NCI-H2171 treated with DMSO at 0.1 percent for 48 hours (cell line): ENCODE data around the gene LRCOL1.

Source experiments
- DNase-seq: peaks from one replicate; lab custom pipeline; 2025; lab: John Stamatoyannopoulos, UW

LRCOL1 gene

DNA sequence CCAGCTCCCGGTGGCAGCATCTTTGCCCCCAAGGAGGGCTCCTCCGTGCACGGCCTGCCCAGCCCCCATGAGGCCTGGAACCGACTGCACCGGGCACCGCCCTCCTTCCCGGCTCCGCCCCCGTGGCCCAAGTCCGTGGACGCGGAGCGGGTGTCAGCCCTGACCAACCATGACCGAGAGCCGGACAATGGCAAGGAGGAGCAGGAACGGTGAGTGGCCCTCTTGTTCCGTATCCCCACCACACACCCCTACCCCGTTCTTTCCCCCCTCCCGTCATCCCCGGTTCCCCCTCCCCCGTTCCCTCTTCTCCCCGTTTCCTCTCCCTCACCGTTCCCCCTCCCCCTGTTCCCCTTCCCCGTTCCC is 28.3 kb downstream of the LRCOL1 start:
- DNase-seq = no peak

DNA sequence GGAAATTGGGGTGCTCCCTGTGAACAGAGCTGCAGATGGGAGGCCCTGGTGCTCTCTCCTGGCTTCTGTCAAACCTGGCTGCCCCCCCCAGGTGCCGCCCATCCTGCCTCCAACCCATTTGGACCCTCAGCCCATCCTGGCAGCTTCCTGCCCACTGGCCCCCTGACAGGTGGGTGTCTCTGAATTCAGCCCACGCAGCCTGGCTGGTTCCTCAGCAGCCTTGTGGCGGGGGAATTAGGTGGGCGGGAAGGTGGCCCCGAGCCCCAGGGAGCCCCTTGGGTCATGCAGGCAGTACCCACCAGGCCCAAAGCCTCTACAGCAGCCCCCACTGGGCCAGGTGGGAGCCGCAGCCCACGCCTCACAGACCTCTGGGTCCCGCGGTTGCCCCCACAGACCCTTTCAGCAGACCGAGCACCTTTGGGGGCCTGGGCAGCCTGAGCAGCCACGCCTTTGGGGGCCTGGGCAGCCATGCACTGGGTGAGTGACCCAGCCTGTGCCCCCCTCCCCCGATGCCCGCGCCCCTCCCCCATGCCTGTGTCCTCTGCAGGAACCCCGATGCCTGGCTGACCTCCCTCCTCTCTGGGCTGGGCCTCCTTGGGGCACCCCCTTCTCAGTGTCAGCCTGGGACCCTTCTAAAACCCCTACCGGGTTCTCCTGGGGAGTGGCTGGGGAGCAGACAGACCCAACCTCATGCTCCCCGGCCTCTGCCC is 28.9 kb downstream of the LRCOL1 start:
- no peak for DNase-seq

DNA sequence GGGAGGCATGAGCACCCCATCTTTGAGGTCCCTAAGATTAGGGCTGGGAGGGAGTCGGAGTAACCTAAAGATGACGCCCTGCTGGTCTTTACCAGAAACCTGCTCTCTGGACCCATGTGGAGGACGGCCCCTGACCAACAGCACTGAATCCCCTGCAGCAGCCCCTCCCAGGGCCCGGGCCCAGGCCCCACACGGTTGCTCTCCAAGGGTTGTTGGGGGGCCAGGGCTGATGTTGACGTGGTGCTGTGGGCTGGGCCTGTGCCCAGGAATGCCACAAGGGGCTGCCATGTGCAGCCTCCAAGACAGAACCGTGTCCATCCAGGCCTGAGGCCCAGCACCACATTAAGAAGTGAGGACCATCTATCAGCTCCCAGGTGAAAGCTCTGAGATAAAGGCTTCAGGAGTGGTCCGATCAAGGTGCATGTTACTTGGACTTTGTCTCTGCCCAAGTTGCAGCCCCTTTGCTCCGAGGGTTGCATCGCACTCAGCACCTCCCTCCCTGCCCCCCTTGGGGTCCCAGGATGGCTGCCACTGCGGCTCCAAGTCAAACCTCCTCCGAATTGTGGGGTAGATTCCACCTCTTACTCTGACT is 29.6 kb downstream of the LRCOL1 start:
- no peak for DNase-seq

DNA sequence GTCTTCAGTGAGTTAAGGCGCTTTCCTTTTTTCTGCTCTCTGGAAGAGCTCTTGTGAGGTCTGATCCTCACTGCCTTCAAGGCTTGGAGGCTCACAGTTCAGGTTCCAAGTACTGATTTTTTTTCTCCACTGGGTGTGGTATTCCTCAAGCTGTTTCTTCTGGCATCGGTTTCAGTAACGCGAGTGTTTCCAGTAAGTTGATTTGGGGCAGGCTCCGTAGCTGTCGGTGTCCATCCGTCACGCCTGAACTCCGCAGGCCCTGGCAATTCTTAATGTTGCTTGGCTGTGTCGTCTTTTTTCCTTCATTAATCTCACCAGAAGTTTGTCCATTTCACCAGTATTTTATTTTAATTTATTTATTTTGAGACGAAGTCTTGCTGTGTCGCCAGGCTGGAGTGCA is 30.6 kb downstream of the LRCOL1 start:
- no peak for DNase-seq

DNA sequence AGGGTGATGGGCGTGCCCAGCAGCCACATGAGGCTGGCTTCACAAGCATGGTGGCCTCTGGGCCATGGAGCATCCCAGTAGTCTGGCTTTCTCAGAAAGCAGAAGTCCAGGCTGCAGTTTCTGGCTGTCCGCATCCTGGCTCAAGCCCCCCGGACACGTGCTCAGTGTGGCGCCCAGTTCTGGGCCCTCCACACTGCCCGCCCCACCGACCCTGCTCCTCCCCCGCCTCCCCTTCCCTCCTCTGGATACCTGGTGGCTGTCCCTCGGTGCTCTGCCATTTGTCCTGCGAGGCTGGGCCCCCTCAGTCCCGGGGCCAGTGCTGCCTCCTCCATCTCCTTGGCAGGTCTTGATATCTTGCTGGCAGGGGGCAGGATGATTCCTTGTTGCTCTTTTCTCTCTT is 31.6 kb downstream of the LRCOL1 start:
- DNase-seq = no peak

DNA sequence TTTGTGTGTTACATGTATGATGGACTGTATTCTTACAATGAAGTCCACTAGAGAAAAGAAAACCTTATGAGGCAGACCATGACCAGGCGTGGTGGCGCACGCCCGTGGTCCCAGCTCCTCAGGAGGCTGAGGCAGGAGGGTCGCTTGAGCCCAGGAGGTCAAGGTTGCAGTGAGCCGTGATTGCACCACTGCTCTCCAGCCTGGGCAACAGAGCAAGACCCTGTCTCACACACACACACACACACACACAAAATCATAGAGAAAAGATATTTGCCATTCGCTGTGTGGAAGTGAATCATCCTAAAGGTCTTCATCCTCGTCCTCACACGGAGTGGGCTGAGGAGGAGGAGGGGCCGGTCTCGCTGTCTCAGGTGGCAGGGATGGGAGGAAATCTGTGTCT is 32.3 kb downstream of the LRCOL1 start:
- no peak for DNase-seq

DNA sequence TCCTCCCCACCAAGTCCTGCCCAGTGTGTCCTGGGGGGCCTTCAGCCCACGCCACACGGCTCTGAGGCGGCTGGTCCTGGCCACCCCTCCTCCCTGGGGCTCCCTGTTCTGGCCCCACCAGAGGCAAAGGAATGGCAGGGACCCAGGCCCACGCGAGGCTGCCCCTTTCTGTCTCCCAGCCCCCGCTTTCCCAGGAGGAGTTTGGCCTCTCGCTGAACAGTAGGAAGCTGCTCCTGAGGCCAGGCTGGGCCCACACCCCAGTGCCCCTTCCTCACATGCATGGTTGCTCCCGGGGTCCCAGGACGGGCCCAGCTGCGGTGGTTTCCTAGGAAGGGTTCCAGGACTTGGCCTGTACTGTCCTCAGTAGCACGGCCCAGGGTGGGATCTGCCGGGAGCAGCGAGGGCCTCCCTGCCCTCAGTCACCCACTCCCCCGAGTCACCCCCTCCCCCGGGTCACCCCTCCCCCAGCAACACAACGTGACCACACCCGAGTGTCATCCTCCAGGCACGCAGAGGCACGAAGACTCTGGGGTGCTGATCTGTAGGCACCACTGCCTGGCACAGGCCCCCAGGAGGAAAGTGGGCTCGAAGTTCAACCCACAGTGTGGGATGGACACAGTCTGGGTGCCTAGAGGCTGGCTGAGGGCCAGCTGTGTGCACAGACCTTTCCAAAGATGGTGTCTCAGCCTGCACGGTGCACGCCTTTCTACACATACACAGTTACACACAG is 33.0 kb downstream of the LRCOL1 start:
- no peak for DNase-seq

DNA sequence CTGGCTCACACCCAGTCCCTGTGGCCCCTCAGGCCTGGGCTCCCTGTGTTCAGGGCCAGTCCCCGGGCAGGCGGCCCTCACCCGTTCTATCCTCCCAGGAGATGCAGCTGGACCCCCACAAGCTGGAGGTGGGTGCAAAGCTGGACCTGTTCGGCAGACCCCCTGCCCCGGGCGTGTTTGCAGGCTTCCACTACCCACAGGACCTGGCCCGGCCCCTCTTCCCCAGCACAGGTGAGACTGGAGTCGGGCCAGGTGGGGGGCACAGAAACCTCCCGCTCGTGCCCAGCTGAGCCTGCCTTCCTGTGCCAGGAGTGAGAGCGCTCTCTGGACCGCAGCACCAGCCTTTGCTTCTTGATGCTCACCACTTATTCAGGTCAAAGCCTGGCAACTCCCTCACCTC is 33.7 kb downstream of the LRCOL1 start:
- DNase-seq = no peak

DNA sequence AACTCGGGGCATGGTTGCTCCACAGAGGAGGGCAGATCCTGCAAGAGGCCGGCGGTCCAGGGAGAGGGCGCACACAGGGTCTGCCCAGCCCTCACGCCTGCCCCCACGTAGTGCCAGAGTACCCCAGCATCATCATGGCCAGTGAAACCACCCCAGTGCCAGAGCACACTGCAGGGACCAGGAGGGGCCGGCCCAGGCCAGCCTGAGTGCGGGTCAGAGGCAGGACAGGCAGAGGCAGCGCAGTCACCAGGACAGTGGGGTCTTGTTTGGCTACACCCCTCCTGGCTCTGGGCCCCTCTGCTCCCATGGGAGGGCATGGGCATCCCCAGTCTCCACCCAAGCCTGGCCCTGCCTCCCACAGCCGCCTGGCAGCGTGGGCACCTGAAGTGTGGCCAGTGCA is 34.7 kb downstream of the LRCOL1 start:
- DNase-seq = no peak

DNA sequence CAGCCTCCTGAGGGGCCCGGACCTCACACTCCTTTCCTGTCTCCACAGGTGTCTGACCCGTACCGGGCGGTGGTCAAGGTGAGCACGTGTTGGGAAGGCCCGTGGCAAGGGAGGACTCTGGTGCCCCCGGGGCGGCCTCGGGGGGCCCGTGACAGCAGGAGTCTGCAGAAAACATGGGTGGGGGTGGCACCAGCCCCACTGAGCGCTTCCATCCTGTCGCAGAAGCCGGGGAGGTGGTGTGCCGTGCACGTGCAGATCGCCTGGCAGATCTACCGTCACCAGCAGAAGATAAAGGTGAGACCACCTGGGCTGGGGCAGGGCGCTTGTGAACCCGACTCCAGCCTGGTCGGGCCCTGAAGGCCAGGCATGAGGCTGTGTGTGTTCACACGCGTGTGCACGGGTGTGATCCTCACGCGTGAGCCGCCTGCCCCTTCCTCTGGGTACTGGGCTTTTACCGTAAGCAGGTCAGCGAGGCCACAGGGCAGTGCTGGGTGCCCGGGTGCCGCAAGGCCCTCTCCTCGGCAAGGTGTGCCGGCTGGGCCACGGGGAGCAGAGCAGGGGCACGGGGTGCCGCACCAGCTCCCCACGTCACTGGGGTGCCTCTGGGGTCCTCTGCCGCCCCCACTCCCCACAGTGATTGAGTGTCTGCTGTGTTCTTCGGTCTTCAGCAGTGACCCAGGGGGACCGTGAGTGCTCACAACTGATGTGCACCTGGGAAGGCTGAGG is 35.9 kb downstream of the LRCOL1 start:
- DNase-seq = no peak

DNA sequence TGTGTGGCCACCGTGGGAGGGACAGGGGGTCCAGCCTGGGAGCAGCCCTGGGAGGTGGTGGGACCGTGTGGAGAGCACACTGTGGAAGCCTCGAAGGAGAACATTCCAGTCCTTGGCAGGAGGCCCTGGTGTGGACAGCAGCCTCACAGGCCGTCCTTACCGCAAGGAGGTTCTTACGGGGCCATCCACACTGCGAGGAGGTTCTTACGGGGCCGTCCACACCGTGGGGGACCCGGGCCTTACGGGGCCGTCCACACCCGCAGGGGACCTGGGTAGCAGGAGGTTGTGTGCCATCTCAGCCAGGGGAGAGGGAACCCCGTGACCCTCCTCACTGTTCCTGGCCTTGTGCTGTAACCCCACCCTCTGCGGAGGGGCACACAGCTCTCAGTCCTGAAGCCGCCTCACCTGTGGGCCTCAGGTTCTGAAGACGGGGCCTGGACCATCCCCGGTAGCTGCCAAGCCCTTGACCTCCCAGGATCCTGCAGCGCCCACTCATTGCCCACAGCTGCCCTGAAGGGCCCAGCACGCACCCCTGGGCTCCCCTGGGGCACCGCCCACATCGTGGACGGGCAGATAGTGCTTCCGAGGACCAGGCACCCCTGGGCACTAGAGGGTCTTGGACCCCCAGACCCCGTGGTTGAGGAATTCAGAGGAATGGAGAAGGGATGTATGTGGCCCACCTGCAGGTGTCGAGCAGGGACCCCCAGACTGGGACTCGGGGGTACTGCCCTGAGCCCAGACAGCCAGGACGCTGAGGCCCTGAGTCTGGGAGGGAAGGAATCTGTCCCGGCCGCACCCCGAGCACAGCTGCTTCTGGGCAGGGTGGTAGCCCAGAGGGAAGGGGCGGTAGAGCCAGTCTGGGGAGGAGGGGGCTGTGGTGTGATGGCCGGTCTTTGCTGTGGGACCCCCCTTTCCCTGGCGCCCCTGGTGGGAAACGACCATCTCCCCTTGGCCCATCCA is 37.3 kb downstream of the LRCOL1 start:
- DNase-seq = no peak

DNA sequence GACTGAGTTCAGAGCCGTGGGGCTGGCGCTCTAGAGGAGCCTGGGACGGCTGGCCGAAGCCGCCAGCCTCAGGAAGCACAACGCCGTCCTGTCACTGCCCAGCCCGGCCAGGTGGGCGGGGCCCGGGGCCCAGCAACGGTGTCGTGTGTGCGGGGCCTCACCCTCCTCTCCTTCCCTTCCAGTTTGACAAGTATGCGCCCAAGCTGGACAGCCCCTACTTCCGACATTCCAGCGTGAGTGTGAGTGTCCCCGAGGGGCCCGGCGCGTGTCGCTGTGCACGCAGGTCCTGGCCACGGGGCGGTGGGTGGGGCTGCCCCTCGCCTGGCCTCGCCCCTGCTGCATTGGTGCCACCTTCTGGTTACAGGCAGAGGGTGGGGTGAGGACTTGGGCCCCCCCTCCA is 38.3 kb downstream of the LRCOL1 start:
- no peak for DNase-seq

DNA sequence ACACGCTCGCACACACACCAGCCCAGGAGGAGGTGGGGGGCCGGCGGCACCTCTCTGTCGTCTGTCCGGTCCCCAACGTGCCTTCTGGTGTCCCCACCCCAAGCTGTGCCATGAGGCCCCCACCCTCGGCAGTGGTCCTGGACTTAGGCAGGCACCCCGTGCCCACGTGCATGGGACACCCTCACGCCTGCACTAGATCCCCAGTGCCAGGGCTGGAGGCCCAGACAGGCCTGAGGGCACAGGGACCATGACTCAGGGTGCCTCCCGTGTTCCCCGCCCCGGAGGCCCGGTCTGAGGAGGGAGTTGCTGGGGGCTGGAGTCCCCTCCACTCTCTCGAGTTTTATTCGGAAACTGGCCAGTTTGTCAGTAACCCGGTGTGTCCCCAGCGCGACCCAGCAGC is 38.8 kb downstream of the LRCOL1 start:
- no peak for DNase-seq

DNA sequence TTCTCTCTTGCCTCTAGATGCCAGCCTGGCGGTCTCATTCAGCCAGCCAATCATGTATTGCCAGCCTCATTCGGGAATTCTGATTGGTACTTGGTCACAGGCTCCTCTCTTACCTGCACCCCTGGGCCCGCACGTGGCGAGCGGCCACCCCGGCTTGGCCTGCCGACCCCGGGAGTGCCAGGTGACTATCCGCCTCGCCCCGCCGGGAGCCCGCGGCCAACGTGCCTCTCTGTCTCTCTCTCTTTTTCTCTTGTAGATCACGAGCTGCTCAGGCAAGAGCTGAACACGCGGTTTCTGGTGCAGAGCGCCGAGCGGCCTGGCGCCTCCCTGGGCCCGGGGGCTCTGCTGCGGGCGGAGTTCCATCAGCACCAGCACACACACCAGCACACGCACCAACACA is 39.3 kb downstream of the LRCOL1 start:
- no peak for DNase-seq

DNA sequence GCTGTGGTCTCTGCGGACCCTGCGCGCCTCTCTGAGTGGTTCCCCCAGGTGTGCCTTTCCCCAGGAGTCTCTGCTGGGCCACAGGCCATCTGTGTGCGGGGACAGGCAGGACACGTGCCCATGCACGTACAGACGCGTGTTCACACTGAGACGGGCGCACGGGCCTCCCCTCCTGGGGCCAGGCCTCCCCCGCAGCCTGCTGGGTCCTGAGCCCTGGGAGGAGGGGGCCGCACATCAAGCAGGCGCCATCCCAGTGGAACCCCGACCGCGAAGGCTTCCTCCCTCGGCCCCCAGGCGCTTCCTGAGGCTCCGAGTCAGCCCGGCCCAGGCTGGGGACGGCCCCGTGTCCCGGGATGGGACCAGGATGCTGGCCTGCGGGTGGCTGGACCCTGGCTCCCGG is 39.7 kb downstream of the LRCOL1 start:
- DNase-seq = peak; percentile 11

DNA sequence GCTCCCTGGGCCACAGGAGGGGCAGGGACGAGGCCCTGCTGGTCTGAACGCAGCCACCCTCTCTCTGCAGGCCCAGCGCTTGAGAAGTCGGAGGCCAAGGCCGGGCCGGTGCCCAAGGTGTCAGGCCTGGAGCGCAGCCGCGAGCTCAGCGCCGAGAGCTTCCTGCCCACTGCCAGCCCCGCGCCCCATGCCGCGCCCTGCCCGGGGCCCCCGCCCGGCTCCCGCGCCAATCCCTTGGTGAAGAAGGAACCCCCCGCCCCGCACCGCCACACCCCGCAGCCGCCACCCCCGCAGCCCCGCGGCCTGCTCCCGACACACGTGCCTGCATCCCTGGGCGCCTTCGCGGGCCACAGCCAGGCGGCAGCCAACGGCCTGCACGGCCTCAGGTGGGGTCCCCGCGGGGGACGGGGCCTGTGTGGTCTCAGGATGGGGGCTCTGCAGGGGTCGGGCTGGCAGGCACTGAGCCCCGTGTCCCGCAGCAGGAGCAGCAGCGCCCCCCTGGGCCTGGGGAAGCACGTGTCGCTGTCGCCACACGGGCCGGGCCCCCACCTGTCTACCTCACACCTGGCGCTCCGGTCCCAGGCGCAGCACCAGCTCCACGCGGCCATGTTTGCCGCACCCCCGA is 40.4 kb downstream of the LRCOL1 start:
- DNase-seq = no peak

DNA sequence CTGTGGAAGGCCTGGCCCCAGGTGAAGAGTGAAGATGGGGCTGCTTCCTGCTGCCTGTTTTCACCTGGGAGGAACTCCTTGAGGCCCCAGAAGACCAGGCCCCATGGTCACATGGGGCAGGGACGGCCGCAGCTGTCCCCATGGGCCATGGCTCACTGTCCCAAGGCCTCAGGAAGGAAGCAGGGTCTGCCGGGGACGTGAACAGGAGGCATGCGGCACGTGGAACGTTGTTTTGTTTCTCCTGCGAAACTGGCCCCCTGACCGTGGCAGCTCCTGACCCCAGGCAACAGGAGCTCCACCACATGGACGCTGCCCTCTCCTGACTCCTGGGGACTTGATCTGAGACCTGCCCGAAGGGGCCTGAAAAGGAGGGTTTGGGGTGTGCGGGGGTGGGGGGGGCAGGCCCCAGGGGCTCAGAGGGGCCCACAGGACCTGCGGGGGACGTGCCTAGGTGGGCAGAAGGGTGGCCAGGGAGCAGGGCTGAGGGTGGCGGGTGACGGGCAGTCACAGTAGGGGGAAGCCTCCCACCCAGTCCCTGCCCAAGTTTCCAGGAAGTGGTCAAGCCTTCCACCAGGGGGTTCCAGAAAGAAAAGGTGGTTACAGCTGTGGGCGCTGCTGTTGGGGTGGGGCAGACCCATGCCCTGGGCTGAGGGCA is 41.4 kb downstream of the LRCOL1 start:
- no peak for DNase-seq

DNA sequence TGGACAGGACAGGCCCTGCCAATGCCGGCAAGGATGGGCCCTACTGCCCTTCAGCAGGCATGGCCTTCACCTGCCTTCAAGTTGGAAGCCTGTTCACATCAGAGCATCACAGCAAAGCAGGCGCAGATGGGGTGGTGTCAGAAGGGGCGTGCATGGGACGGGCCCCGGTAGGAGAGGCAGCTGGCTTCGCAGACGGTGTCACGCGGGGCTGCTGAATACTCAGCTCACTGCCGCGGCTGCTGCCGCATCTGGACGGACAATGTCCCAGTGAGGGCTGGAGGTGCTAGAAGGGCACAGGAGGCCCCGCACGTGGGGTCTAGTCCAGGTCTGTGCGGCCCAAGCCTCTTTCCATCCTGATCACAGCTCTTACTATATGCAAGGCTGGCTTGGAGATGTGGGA is 42.1 kb downstream of the LRCOL1 start:
- DNase-seq = no peak

DNA sequence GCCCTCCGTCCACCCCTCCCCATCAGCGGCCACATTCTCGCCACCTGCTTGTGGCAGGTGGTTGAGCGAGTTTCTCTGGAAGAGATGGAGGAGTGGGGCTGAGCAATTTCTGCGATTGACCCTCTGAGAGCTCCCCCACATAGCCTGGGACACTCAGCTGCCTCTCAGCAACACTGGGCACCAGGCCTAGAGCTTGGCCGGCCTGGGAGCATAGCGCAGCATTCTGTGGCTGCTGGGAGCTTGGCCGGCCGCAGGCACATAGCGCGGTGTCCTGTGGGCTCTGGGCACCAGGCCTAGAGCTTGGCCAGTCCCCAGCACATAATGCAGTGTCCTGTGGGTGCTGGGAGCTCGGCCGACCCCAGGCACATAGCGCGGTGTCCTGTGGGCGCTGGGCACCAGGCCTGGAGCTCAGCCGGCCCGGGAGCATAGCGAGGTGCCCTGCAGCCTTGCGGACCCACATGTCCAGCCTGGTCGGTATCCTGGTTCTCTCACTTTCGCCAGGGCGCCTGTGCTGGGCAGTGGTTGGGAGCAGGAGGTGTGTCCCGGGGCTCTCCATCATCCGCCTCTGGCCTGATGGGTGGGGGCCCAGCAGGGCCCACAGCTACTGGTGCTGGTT is 43.8 kb downstream of the LRCOL1 start:
- no peak for DNase-seq

DNA sequence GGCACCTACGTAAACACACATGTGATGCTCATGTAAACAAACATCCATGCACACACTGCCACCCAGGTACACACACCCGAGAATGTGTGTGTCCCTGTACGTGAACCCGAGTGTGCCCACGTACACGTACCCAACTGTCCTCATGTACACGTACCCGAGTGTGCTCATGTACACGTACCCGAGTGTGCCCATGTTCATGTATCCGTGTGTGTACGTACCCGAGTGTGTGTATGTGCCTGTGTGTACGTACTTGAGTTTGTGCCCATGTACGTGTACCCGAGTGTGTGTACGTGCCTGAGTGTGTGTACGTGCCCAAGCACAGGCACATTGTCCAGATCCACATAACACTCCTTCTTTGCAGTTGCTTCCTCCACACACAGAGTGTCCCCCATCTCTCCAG is 45.0 kb downstream of the LRCOL1 start:
- DNase-seq = no peak
